Colonic mucosa (tissue), 4 donors: ENCODE data around the gene CBY2. TPM values are rescaled to one million over a fixed set of nuclear protein-coding genes. Genes with fewer than 3 reads are reported as not detected.

Experiments used
- DNase-seq: peaks from one replicate; pipeline ENCODE4 v3.0.0-alpha.2; 2020
- H3K27ac ChIP-seq: fragments of 200-600 bp; one replicate; pipeline ENCODE4 v1.8.0; 2021
- H3K27me3 ChIP-seq: fragments of 200-600 bp; one replicate; pipeline ENCODE4 v1.8.0; 2021
- H3K36me3 ChIP-seq: fragments of 200-600 bp; one replicate; pipeline ENCODE4 v1.8.0; 2021
- H3K4me1 ChIP-seq: fragments of 200-600 bp; one replicate; pipeline ENCODE4 v1.8.0; 2021; ENCODE audit warnings: mild to moderate bottlenecking
- H3K4me3 ChIP-seq: fragments of 200-600 bp; one replicate; pipeline ENCODE4 v1.8.0; 2021
- H3K9ac ChIP-seq, 2 donors: one replicate each; pipeline ENCODE4 v1.7.0; 2013; ENCODE audit warnings: control low read depth in 2 of 2, low read depth in 2 of 2, low read length in 2 of 2
- H3K9me3 ChIP-seq: fragments of 200-600 bp; one replicate; pipeline ENCODE4 v1.8.0; 2021
- intact Hi-C: fragments of 100-400 bp; cut with DNase I; formaldehyde crosslinking; loops from one replicate; pipeline ENCODE4 v1.14.1; 2022
- total RNA-seq, 2 donors: library from RNA; stranded (reverse); fragmentation: NEBNext Ultra II Directional in 1 of 2; extraction: Animal tissue kit (Norgen Biotek cat#: 25700) in 1 of 2; gene quantifications; one replicate each; pipeline ENCODE4 v1.2.1, GENCODE V29; 2021
- TF ChIP-seq, protein P1 (sequence below): fragments of 200-600 bp; IDR thresholded peaks from one replicate; pipeline ENCODE4 v1.8.0; 2022; ENCODE audit warnings: antibody characterized with exemption, mild to moderate bottlenecking
- donor health status: healthy.
- donor health status: DM: no; HTN: no; CAD: no.
- donor health status: DM: no; HTN: no; CAD: no.

The CBY2 gene
- total RNA-seq, 2 donors from 2014 or later, result not detected

DNA sequence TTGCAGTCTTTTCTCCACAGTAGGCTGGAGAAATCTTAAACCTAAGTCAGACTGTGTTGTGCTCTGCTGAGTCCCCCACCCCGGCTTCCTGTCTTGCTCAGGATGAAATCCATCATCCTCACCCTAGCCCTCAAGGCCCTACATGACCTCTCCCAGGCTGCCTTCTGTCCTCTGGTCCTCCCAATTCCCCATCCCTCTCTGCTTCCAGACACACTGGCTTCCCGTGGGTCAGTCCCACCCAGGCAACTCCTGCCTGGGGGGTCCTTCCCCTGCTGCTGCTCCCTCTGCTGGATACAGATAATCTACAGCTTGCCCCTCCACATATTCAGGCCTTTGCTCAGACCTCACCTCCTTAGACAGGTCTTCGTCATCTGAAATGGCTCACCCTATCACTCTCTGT lies 18.4 kb upstream of the CBY2 start:
- TF ChIP-seq, protein P1, sequence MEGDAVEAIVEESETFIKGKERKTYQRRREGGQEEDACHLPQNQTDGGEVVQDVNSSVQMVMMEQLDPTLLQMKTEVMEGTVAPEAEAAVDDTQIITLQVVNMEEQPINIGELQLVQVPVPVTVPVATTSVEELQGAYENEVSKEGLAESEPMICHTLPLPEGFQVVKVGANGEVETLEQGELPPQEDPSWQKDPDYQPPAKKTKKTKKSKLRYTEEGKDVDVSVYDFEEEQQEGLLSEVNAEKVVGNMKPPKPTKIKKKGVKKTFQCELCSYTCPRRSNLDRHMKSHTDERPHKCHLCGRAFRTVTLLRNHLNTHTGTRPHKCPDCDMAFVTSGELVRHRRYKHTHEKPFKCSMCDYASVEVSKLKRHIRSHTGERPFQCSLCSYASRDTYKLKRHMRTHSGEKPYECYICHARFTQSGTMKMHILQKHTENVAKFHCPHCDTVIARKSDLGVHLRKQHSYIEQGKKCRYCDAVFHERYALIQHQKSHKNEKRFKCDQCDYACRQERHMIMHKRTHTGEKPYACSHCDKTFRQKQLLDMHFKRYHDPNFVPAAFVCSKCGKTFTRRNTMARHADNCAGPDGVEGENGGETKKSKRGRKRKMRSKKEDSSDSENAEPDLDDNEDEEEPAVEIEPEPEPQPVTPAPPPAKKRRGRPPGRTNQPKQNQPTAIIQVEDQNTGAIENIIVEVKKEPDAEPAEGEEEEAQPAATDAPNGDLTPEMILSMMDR, result no peak
- Histone ChIP-seq H3K36me3 (no peaks in the 10 kb centered on the region), H3K9me3 (no peaks in the 10 kb centered on the region), H3K27ac (no peak overlapping the region), H3K4me3 (no peak overlapping the region), H3K9ac (no peak overlapping the region), H3K27me3 (no peaks in the 10 kb centered on the region), H3K4me1 (no peaks in the 10 kb centered on the region)
- intact Hi-C loops, result no loop called here
- DNase-seq, result no peak

DNA sequence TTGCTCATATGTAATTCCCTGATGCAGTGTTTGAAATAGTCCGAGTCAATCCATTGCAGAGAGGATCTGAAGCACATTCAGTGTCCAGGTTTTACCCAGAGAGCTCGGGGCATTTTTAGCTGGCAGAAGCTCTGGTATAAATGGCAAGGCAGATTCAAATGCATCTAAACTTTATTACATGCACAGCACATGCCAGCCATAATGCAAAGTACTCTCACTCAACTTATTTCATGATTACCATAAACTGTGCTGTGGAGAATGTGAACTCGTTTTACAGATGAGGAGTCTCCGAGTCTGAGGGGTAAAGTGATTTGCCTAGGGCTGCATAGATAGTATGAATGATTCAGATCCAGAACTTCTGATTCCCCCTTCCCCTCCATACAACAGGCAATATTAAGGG lies 13.5 kb upstream of the CBY2 start:
- H3K4me1 ChIP-seq, result no peaks in the 10 kb centered on the region
- no peaks in the 10 kb centered on the region for H3K9me3 ChIP-seq
- intact Hi-C loops, result no loop called here
- no peak overlapping the region for H3K4me3 ChIP-seq
- no peaks in the 10 kb centered on the region for H3K27me3 ChIP-seq
- TF ChIP-seq, protein P1, result no peak
- H3K27ac ChIP-seq, result no peak overlapping the region
- no peak overlapping the region for H3K9ac ChIP-seq
- H3K36me3 ChIP-seq, result no peaks in the 10 kb centered on the region
- no peak for DNase-seq

DNA sequence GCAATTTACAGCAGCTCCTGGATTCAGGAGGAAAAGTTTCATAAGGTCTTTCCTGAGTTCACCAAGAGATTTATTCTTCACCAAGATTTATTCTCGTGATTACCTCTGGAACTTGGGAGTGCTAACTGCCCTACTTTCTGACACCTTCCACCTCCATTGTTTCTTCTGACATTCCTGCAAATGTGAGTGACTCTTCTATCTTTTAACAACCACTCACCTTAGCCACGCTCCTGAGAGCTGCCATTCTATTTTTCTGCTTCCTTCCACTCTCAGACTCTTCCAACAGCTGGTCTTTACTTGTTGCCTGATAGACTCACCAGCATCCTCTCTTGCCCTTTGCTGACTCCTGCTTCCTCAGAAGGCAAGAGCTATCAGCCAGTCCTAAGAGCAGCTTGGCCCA lies 11.5 kb upstream of the CBY2 start:
- TF ChIP-seq, protein P1, result no peak
- no peaks in the 10 kb centered on the region for H3K9me3 ChIP-seq
- H3K9ac ChIP-seq, result no peak overlapping the region
- H3K27me3 ChIP-seq, result no peaks in the 10 kb centered on the region
- intact Hi-C loops, result no loop called here
- H3K4me3 ChIP-seq, result no peak overlapping the region
- no peaks in the 10 kb centered on the region for H3K36me3 ChIP-seq
- H3K27ac ChIP-seq, result no peak overlapping the region
- no peak for DNase-seq
- H3K4me1 ChIP-seq, result no peaks in the 10 kb centered on the region

DNA sequence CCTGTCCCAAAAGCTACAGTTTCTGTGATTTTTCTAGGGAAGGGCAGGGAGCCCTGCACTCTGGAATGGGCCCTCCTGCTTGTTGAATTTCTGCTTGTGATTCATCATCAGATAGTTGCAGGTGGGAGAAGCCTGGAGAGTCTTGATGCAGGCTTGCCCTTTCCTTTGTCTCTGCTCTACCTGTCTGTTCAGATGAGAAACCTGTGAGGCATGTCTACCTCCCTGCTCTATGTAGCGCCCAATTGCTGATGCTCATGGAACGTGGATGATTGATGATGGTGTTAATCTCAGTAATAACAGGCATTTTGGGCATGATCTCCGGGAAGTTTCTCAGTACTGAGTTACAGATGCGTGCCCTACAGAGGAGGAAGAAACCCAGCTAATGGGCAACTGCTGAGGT lies 10.9 kb upstream of the CBY2 start:
- TF ChIP-seq, protein P1, result no peak
- no peaks in the 10 kb centered on the region for H3K4me1 ChIP-seq
- no peak overlapping the region for H3K27ac ChIP-seq
- H3K27me3 ChIP-seq, result no peaks in the 10 kb centered on the region
- no peak overlapping the region for H3K9ac ChIP-seq
- H3K36me3 ChIP-seq, result no peaks in the 10 kb centered on the region
- no peaks in the 10 kb centered on the region for H3K9me3 ChIP-seq
- intact Hi-C loops, result no loop called here
- no peak overlapping the region for H3K4me3 ChIP-seq
- DNase-seq, result no peak

DNA sequence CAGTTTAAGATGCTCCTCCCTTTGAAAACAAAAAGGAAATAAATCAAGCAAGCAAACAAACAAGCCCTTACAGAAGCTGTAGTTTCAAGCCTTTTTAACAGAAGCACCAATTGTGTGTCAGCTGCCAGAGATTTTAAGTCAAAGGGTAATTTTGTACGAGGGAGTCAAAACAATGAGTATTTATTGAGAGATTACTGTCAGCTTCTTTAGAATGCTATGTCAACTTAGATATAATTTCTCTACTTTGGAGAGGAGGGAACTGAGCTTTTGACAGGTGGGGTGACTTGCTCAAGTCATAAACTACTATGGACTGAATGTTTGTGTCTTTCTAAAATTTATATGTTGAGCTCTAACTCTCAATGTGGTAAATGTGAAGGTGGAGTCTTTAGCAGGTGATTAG lies 10.5 kb upstream of the CBY2 start:
- no peaks in the 10 kb centered on the region for H3K4me1 ChIP-seq
- H3K27ac ChIP-seq, result no peak overlapping the region
- DNase-seq, result no peak
- H3K27me3 ChIP-seq, result no peaks in the 10 kb centered on the region
- H3K9me3 ChIP-seq, result no peaks in the 10 kb centered on the region
- no peak overlapping the region for H3K4me3 ChIP-seq
- no peaks in the 10 kb centered on the region for H3K36me3 ChIP-seq
- intact Hi-C loops, result no loop called here
- no peak overlapping the region for H3K9ac ChIP-seq
- TF ChIP-seq, protein P1, result no peak

DNA sequence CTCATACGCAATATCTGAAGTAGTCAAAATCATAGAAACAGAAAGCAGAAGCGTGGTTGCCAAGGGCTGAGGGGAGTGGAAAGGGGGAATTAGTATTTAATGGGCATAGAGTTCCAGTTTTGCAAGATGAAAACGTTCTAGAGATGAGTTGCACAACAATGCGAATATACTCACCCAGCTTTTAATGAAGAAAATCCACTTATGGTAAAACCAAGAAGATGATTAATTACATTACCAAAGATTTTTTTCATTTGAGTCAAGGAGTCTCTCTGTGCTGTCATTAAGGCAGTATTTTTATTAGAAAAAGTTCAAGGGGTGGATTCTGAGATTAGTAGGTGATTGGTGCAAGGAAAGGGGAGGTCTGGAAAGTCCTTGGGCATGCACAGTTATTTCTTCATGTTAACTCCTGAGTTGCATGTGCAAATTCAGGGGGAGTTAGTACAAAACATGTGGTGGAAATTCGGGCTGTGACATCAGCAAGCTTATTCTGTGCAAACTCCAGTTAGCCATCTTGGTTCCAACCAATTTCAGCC lies 6.9 kb upstream of the CBY2 start:
- TF ChIP-seq, protein P1, result no peak
- Histone ChIP-seq H3K4me1 (no peaks in the 10 kb centered on the region), H3K4me3 (no peak overlapping the region), H3K36me3 (no peaks in the 10 kb centered on the region), H3K27me3 (no peaks in the 10 kb centered on the region), H3K27ac (no peak overlapping the region), H3K9me3 (no peaks in the 10 kb centered on the region), H3K9ac (no peak overlapping the region)
- DNase-seq, result no peak
- intact Hi-C loops, result no loop called here
